HepG2 (cell line): ENCODE data around the gene CHKB. TPM values are rescaled to one million over a fixed set of nuclear protein-coding genes. Genes with fewer than 3 reads are reported as not detected.

Experiments used
- BRD4 ChIP-seq: sonication (generic); formaldehyde crosslinking; IDR thresholded peaks from 2 replicates; pipeline ENCODE4 v1.4.0; 2020; ENCODE audit warnings: missing genetic modification reagents
- GATAD2A ChIP-seq: IDR thresholded peaks from 2 replicates; pipeline ENCODE4 v1.6.1; 2016
- HNRNPLL ChIP-seq: fragments of 200-400 bp; formaldehyde crosslinking; IDR thresholded peaks from 2 replicates; pipeline ENCODE4 v1.6.1; 2017; ENCODE audit warnings: mild to moderate bottlenecking, low read depth, low read length; ENCODE audit not compliant: poor library complexity, severe bottlenecking
- KLF16 ChIP-seq, 2 experiments: sonication (generic) in 1 of 2; formaldehyde crosslinking in 1 of 2; IDR thresholded peaks; 2 replicates each; pipeline versions ENCODE4 v1.6.1 to v1.8.0; 2016 to 2023; ENCODE audit warnings: missing genetic modification reagents in 2 of 2, missing compliant biosample characterization in 1 of 2
- NFKBIZ ChIP-seq: IDR thresholded peaks from 2 replicates; pipeline ENCODE4 v1.6.1; 2018; ENCODE audit warnings: missing genetic modification reagents, missing compliant biosample characterization
- NONO ChIP-seq, 2 experiments: fragments of 450-650 bp in 1 of 2; sonication (generic) in 1 of 2; formaldehyde crosslinking in 1 of 2; IDR thresholded peaks in 1 of 2; conservative IDR thresholded peaks in 1 of 2; 2 replicates each; pipeline versions ENCODE4 v1.6.1 to v1.8.0; 2017 to 2022; ENCODE audit warnings: mild to moderate bottlenecking in 1 of 2, missing genetic modification reagents in 1 of 2, moderate library complexity in 1 of 2
- PHB2 ChIP-seq: fragments of 450-650 bp; IDR thresholded peaks from 2 replicates; pipeline ENCODE4 v1.6.1; 2018; ENCODE audit not compliant: partially characterized antibody
- PHF20 ChIP-seq: sonication (generic); formaldehyde crosslinking; IDR thresholded peaks from 2 replicates; pipeline ENCODE4 v1.5.0; 2020; ENCODE audit warnings: mild to moderate bottlenecking, missing genetic modification reagents
- SRSF9 ChIP-seq: fragments of 200-400 bp; formaldehyde crosslinking; IDR thresholded peaks from 2 replicates; pipeline ENCODE4 v1.6.1; 2018; ENCODE audit warnings: borderline replicate concordance, mild to moderate bottlenecking, low read depth, low read length; ENCODE audit not compliant: insufficient read depth, poor library complexity, severe bottlenecking
- SRY ChIP-seq: sonication (generic); formaldehyde crosslinking; IDR thresholded peaks from 2 replicates; pipeline ENCODE4 v1.8.0; 2022; ENCODE audit warnings: mild to moderate bottlenecking, missing genetic modification reagents
- TBP ChIP-seq: sonication (generic); formaldehyde crosslinking; IDR thresholded peaks from 2 replicates; pipeline ENCODE4 v1.5.0; 2020; ENCODE audit warnings: missing genetic modification reagents
- ZNF577 ChIP-seq: sonication (generic); formaldehyde crosslinking; IDR thresholded peaks from 2 replicates; pipeline ENCODE4 v1.4.0; 2020; ENCODE audit warnings: mild to moderate bottlenecking, low read depth, missing genetic modification reagents, borderline replicate concordance
- ZNF670 ChIP-seq: sonication (generic); formaldehyde crosslinking; IDR thresholded peaks from 2 replicates; pipeline ENCODE4 v1.8.0; 2022; ENCODE audit warnings: mild to moderate bottlenecking, missing genetic modification reagents, borderline replicate concordance
- ZNF768 ChIP-seq: sonication (generic); formaldehyde crosslinking; IDR thresholded peaks from 2 replicates; pipeline ENCODE4 v1.4.0; 2020; ENCODE audit warnings: missing genetic modification reagents
- polyA plus RNA-seq, 8 experiments: library from polyadenylated mRNA; depleted of rRNA in 3 of 8; stranded (reverse) in 7 of 8; unstranded in 1 of 8; fragments of >200 nt; fragmentation: Illumina TruSeq in 4 of 8; extraction: Trizol in 4 of 8; gene quantifications; 2 replicates each; pipeline versions ENCODE4 v1.2.1 to v1.2.3, GENCODE V29; 2011 to 2016; ENCODE audit warnings: low read depth in 4 of 8, missing spikeins in 1 of 8, mixed read lengths in 1 of 8; ENCODE audit not compliant: insufficient read depth in 1 of 8
- total RNA-seq, 5 experiments: library from RNA; depleted of rRNA; stranded (reverse); fragments of >200 nt; fragmentation: Illumina TruSeq; extraction: Trizol; gene quantifications; 2 replicates each; pipeline ENCODE4 v1.2.3, GENCODE V29; 2016; ENCODE audit warnings: low read depth in 1 of 5
- TF ChIP-seq, protein P1 (sequence below): sonication (generic); formaldehyde crosslinking; IDR thresholded peaks from 2 replicates; pipeline ENCODE4 v1.4.0; 2020; ENCODE audit warnings: mild to moderate bottlenecking, missing genetic modification reagents, borderline replicate concordance
- TF ChIP-seq, protein P2 (sequence below): sonication (generic); formaldehyde crosslinking; IDR thresholded peaks from one replicate; pipeline ENCODE4 v1.5.1; 2020; ENCODE audit warnings: mild to moderate bottlenecking, missing genetic modification reagents; ENCODE audit errors: not compliant biosample characterization
- TF ChIP-seq, protein P3 (sequence below): IDR thresholded peaks from 2 replicates; pipeline ENCODE4 v1.6.1; 2018; ENCODE audit warnings: missing genetic modification reagents, mild to moderate bottlenecking, missing compliant biosample characterization

Gene CHKB
- total and polyA plus RNA-seq, 2 of the 13 experiments (the other 11 are each of a cell fraction or from before 2014, with no cell fraction given): 24.5 to 42.7 TPM

DNA sequence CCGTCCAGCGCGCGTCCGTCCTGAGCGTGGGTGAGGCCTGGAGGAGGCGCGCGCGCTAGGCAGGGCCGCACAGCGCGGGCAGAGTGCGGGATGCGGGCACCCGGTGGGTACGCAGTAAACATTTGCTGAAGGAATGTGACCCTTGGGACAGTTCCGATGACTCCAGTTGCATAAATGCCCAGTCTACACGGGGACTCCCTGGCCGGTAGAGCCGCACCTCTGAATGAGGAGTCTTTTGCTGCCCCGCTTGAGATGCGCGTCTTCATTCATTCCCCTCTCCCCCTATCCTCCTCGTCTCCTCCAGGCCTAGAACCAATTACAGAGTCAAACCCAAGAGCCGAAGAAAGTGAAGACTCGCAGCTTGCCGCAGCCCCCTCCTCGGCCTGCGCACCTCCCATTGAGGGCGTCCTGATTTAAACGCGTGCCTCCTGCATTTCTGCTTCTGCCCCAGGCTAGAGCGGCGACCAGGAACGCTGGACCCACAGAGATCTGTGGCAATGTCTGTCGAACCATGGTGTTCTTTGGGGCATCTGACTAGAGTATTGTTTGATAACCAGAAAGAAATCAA lies 729 bp upstream of the CHKB start (continued):
- TF ChIP-seq SRSF9: no peak
- TF ChIP-seq BRD4: 0 out of 2 replicates have a peak, but pooled peaks have one; percentile 32
- no peak for TF ChIP-seq ZNF577
- no peak for TF ChIP-seq KLF16 (CRISPR knock-in tag; IDR thresholded peaks at IDR 0.05)
- TF ChIP-seq HNRNPLL: peak; percentile 71
- TF ChIP-seq ZNF670 (CRISPR knock-in tag): no peak
- TF ChIP-seq TBP (CRISPR knock-in tag): no peak
- no peak for TF ChIP-seq PHB2
- no peak for TF ChIP-seq GATAD2A (CRISPR knock-in tag)
- peak; percentile 12; the same call in 1 of the 2 replicates for TF ChIP-seq SRY (CRISPR knock-in tag)
- TF ChIP-seq ZNF768 (CRISPR knock-in tag): peak; percentile 42; the same call in 1 of the 2 replicates
- TF ChIP-seq, protein P1, sequence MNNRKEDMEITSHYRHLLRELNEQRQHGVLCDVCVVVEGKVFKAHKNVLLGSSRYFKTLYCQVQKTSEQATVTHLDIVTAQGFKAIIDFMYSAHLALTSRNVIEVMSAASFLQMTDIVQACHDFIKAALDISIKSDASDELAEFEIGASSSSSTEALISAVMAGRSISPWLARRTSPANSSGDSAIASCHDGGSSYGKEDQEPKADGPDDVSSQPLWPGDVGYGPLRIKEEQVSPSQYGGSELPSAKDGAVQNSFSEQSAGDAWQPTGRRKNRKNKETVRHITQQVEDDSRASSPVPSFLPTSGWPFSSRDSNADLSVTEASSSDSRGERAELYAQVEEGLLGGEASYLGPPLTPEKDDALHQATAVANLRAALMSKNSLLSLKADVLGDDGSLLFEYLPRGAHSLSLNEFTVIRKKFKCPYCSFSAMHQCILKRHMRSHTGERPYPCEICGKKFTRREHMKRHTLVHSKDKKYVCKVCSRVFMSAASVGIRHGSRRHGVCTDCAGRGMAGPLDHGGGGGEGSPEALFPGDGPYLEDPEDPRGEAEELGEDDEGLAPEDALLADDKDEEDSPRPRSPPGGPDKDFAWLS (CRISPR knock-in tag): 0 out of 2 replicates have a peak, but pooled peaks have one; percentile 6
- TF ChIP-seq, protein P2, sequence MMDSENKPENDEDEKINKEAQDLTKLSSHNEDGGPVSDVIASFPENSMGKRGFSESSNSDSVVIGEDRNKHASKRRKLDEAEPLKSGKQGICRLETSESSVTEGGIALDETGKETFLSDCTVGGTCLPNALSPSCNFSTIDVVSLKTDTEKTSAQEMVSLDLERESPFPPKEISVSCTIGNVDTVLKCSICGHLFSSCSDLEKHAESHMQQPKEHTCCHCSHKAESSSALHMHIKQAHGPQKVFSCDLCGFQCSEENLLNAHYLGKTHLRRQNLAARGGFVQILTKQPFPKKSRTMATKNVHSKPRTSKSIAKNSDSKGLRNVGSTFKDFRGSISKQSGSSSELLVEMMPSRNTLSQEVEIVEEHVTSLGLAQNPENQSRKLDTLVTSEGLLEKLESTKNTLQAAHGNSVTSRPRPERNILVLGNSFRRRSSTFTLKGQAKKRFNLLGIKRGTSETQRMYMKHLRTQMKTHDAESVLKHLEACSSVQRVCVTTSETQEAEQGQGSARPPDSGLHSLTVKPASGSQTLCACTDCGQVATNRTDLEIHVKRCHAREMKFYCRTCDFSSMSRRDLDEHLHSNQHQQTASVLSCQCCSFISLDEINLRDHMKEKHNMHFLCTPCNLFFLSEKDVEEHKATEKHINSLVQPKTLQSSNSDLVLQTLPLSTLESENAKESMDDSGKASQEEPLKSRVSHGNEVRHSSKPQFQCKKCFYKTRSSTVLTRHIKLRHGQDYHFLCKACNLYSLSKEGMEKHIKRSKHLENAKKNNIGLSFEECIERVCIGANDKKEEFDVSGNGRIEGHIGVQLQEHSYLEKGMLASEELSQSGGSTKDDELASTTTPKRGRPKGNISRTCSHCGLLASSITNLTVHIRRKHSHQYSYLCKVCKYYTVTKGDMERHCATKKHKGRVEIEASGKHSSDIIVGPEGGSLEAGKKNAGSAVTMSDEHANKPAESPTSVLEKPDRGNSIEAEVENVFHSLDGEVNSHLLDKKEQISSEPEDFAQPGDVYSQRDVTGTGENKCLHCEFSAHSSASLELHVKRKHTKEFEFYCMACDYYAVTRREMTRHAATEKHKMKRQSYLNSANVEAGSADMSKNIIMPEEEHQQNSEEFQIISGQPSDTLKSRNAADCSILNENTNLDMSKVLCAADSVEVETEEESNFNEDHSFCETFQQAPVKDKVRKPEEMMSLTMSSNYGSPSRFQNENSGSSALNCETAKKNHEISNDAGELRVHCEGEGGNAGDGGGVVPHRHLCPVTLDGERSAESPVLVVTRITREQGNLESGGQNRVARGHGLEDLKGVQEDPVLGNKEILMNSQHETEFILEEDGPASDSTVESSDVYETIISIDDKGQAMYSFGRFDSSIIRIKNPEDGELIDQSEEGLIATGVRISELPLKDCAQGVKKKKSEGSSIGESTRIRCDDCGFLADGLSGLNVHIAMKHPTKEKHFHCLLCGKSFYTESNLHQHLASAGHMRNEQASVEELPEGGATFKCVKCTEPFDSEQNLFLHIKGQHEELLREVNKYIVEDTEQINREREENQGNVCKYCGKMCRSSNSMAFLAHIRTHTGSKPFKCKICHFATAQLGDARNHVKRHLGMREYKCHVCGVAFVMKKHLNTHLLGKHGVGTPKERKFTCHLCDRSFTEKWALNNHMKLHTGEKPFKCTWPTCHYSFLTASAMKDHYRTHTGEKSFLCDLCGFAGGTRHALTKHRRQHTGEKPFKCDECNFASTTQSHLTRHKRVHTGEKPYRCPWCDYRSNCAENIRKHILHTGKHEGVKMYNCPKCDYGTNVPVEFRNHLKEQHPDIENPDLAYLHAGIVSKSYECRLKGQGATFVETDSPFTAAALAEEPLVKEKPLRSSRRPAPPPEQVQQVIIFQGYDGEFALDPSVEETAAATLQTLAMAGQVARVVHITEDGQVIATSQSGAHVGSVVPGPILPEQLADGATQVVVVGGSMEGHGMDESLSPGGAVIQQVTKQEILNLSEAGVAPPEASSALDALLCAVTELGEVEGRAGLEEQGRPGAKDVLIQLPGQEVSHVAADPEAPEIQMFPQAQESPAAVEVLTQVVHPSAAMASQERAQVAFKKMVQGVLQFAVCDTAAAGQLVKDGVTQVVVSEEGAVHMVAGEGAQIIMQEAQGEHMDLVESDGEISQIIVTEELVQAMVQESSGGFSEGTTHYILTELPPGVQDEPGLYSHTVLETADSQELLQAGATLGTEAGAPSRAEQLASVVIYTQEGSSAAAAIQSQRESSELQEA: no peak
- no peak for TF ChIP-seq NONO (IDR thresholded peaks at IDR 0.05)
- no peak for TF ChIP-seq NONO (CRISPR knock-in tag; conservative IDR thresholded peaks at IDR 0.05)
- TF ChIP-seq, protein P3, sequence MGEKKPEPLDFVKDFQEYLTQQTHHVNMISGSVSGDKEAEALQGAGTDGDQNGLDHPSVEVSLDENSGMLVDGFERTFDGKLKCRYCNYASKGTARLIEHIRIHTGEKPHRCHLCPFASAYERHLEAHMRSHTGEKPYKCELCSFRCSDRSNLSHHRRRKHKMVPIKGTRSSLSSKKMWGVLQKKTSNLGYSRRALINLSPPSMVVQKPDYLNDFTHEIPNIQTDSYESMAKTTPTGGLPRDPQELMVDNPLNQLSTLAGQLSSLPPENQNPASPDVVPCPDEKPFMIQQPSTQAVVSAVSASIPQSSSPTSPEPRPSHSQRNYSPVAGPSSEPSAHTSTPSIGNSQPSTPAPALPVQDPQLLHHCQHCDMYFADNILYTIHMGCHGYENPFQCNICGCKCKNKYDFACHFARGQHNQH (CRISPR knock-in tag): no peak
- TF ChIP-seq PHF20 (CRISPR knock-in tag): no peak
- no peak for TF ChIP-seq NFKBIZ (CRISPR knock-in tag)
